GM18526 (cell line): ENCODE data around the gene SPATA12.

Experiments used
- POLR2A ChIP-seq: IDR thresholded peaks from 3 replicates; pipeline ENCODE4 v1.6.1; 2011; ENCODE audit not compliant: insufficient read length; ENCODE audit errors: extremely low read depth

Gene SPATA12

GRCh38 chr3:57041674-57042073 lies 18.8 kb upstream of the SPATA12 start:
- no peak for TF ChIP-seq POLR2A

- no peak for TF ChIP-seq POLR2A
Measured at GRCh38 chr3:57043518-57043917, 16.9 kb upstream of the SPATA12 start.

GRCh38 chr3:57046101-57046765 lies 14.2 kb upstream of the SPATA12 start:
- TF ChIP-seq POLR2A = no peak

GRCh38 chr3:57048052-57048671 lies 12.3 kb upstream of the SPATA12 start:
- no peak for TF ChIP-seq POLR2A

GRCh38 chr3:57048728-57049127 lies 11.7 kb upstream of the SPATA12 start:
- no peak for TF ChIP-seq POLR2A

- TF ChIP-seq POLR2A = no peak
Measured at GRCh38 chr3:57052662-57053061, 7.8 kb upstream of the SPATA12 start.

- no peak for TF ChIP-seq POLR2A
Measured at GRCh38 chr3:57053122-57053521, 7.3 kb upstream of the SPATA12 start.

- no peak for TF ChIP-seq POLR2A
Measured at GRCh38 chr3:57057351-57057750, 3.1 kb upstream of the SPATA12 start.

- TF ChIP-seq POLR2A = no peak
Measured at GRCh38 chr3:57059411-57059810, 1.1 kb upstream of the SPATA12 start.

- no peak for TF ChIP-seq POLR2A
Measured at GRCh38 chr3:57061556-57061955, 1.1 kb downstream of the SPATA12 start.

- no peak for TF ChIP-seq POLR2A
Measured at GRCh38 chr3:57062101-57062631, 1.7 kb downstream of the SPATA12 start.

GRCh38 chr3:57063032-57063431 lies 2.6 kb downstream of the SPATA12 start:
- no peak for TF ChIP-seq POLR2A

- TF ChIP-seq POLR2A = no peak
Measured at GRCh38 chr3:57064001-57064400, 3.5 kb downstream of the SPATA12 start.

GRCh38 chr3:57064572-57064971 lies 4.1 kb downstream of the SPATA12 start:
- no peak for TF ChIP-seq POLR2A

- no peak for TF ChIP-seq POLR2A
Measured at GRCh38 chr3:57065588-57065987, 5.1 kb downstream of the SPATA12 start.

- no peak for TF ChIP-seq POLR2A
Measured at GRCh38 chr3:57066471-57066870, 6.0 kb downstream of the SPATA12 start.
